NCI-H2196 (cell line): ENCODE measurements around the gene EEFSEC.

ENCODE experiments used
- DNase-seq: peaks from one replicate; lab custom pipeline; 2025; ENCODE audit not compliant: unreplicated experiment; lab: John Stamatoyannopoulos, UW

Gene EEFSEC

DNA sequence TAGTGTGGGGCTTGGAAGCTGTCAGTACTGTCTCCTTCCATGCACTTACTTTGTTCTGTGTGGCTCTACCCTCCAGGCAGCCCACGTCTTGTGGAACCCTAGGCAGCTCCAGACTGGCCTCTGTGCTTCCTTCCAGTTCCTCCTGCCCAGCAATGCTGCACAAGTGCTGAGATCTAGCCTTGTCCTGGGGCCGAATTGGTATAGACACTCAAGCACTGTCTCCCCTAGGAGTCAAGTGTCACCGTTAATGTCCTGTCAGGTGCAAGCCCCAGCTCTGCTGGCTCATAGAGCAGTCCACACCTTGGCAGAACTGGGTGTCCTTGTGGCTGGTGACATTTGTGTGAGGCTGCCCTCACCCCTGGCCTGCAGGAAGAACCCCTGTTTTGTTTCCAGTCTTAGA lies 130.1 kb downstream of the EEFSEC start:
- DNase-seq: no peak

DNA sequence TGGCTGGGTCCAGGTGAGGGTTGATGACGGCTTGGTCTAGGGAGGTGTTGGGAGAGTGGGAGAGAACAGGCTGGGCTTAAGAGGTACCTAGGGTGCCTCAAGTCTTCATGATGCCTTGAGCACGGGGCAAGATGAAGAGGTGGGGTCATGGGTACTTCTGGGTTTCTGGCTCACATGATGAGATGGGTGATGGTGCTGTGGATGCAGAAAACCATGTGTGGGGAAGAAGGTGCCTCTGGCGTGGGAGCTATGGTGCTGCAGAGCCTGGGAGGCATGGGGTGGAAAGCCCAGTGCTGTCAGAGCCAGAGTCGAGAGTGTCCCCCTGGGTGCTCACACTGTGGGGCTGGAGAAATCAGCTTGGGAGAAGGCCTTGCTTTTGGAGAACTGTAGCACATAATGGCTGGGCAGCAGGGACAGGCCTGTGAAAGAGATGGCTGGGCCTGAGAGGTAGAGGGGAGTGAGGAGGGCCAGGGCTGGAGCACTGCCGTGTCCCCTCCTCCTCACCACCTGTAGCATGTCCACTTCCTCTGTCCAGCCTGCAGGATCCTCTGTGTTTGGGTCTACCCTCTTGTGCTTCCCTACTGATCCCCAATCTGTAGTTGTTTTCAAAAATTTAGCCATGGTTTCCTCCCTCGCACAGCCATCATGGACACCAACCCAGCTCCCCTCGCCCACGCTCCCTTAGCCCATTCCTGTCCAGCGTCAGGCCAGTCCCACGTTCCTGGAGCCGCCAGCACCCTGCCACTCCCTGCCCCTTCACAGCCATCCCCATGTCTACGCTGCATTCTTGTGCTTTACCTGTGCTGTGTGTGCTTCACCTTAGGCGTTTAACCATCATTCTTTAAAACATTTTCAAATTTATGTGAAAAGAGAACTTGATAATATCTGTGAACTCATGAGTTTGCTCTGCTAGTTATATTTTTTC lies 132.0 kb downstream of the EEFSEC start:
- no peak for DNase-seq

DNA sequence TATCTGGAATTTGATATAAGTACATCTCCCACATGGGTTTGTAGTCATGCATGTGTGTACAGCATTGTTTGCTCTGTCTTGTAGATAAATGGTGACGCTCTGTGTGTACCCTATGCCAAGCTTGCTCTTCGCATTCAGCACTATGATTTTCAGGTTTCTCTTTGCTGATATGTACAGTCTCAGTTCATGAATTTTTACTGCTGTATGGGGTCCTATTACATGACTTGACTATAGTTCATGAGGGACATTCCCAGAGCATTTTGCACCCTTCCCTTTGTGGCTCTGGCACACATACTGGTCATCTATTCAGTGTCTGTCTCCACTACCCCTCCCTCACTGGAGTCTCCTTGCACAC lies 132.7 kb downstream of the EEFSEC start:
- DNase-seq: no peak

DNA sequence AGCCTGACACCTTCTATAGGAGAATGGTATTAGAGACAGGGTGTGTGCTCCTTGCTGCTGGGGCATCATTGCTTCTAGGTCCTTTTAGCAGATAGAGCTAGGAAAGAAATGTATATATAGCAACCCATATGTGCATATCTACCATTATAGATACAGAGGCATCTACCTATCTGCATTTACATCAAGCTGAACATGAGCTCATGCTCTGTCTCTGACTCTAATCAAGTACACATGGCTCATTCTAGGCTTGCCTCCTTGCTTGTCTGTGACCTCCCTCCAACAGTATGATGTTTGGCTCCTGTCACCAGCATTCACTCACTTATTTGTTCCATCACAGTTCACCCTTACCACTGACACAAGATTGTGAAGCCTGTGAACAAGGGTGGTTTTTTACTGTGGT lies 133.4 kb downstream of the EEFSEC start:
- DNase-seq: no peak

DNA sequence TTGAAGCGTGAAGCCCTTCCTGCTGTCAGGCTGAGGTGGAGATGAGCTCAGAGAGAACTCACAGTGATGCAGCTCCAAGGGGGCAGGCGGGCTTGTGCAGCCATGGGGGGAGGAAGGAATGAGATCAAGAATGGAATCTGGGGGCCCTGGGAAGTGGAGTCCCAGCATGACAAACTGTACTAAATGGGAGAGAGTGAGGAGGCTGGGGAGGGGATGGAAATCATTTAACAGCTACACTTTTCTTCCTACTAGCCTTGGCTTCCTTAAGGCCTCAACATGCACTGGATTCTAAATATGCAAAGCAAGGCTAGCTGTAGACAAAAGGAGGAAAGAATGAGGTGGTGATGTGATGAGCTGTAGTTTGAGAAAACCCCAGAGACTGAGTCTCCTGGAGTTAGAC lies 133.9 kb downstream of the EEFSEC start:
- DNase-seq: no peak

DNA sequence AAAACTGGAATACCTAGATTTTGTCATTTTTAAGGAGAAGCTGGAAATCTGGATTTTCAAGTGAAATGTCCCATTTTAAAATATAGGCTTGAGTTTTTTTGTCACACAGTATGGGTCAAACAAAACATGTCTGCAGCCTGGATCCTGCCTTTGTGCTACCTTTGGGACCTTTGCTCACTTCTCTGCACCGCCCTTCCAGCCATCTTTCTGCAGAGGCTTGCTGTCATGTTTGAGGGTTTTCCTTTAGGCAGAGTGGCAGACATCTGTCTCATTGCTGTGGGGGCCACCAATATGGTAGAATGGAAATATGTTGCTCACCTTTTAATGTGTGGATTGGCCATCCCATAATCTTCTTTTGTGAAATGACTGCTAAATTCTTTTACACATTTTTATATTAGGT lies 136.3 kb downstream of the EEFSEC start:
- no peak for DNase-seq

DNA sequence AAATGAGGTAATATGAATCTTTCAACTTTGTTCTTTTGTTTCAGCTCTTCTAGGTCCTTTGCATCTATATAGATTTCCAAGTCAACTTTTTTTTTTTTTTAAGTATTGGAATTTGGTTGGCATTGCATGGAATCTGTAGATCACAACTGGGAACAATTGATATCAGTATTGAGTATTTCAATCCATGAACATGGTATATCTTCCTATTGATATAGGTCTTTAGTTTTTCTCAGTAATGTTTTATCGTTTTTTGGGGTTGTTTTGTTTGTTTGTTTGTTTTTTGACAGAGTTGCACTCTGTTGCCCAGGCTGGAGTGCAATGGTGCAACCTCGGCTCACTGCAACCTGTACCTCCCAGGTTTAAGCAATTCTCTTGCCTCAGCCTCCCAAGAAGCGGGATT lies 137.2 kb downstream of the EEFSEC start:
- no peak for DNase-seq

DNA sequence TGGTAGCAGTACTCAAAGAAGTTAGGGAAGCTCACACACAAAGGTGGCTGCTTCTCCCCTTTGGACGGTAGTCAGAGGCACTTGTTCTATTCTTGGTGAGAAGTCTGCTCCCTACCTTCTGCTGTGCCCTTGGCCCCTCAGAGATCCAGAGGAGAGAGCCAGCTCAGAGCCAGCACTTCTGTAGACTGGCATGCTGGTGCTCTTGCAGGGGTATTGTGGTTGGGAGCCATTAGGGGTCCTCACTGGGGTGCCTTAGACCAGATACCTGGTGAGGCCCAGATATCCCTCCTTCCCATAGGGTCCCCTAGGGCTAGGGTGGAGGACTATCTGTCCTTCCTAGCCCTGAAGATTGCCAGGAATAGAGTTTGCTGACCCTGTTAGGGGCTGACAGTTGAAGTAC lies 140.6 kb downstream of the EEFSEC start:
- no peak for DNase-seq

DNA sequence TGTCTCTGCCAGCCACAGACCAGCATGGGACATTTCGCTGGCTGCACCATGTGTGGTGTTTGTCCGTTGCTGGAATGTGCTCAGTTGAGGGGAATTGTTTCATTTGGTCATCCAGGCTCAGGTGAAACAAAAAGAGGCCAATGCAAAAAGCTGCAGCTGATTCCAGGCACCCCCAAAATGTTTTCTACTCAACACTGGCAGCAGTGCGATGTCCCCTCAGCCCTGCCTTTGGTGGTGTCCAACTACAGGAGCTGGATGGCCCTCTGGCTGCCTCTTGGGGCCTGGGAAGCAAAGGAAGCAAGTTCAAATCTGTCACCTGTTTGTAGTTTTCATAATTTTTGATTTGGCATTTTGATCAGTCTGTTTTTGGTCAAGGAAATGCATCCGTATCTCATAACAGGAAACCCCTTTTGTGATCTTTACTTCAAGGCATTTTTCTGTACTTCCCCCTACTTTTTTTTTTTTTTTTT lies 141.8 kb downstream of the EEFSEC start:
- DNase-seq: no peak

DNA sequence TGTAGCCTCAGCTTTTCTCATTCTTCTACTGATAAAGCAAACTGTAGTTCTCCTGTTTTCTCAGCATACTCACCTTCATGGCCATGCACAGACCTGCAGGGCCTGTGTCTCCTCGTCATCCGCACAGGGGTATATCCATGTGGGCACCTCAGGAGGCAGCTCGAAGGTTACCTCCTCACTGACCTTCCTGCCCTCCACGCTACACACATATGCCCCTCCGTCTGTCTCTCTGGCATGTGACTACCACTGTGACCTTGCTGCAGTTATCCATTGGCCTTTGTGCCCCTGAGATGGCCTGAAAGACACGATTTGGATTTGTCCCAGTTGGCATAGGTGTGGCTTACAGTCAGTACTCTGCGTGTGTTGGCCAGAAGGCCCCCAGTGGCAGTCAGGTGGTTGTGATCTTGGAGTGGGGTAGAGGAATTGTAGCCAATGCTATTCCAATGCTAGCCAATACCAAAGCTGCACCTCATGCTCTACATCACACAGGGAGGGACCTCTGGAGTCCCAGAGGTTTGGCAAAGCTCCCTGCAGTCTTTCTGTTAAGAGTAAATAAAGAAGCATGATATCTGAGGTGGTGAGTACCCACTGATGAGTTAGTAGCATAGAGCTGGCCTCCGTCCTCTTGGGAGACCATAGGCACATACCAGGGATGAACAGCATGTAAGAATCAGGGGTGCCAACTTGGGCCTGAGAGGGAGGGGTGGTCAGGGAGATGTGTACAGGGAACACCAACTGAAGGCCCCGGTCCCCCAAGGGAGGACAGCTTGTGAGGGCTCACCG lies 143.4 kb downstream of the EEFSEC start:
- peak; percentile 41 for DNase-seq

DNA sequence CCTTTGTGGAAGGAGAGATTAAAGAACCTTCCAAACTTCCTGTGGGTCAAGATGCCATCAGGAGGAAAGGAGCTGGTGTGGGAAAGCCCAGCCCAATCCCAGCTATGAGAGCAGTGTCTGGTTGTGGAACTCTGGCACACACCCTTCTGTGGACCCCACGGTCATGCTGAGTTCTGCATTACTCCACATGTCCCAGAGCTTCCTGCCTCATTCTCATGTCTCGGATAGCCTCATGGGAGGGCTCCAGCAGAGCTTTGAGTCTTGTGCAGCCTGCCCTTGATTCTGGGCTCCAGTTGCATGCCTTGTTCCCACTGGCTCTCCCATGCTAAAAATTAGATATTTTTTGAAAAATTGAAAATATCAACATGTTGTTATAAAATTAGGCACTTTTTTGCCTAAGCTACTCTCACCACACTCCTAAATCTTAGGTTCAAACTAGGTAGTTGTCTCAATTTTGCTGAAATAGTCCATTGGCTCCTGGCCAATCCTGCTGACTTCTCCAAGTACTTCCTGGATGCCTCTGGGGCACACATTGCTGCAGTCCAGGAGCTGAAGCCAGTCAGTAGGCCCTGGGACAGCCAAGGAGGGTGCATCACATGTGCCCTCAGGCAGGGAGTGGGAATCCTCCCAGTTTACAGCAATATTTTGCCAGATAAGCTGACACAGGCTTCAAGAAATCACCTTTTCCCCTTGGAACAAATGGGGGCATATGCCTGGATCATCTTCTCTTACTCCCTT lies 144.3 kb downstream of the EEFSEC start:
- peak; percentile 67 for DNase-seq

DNA sequence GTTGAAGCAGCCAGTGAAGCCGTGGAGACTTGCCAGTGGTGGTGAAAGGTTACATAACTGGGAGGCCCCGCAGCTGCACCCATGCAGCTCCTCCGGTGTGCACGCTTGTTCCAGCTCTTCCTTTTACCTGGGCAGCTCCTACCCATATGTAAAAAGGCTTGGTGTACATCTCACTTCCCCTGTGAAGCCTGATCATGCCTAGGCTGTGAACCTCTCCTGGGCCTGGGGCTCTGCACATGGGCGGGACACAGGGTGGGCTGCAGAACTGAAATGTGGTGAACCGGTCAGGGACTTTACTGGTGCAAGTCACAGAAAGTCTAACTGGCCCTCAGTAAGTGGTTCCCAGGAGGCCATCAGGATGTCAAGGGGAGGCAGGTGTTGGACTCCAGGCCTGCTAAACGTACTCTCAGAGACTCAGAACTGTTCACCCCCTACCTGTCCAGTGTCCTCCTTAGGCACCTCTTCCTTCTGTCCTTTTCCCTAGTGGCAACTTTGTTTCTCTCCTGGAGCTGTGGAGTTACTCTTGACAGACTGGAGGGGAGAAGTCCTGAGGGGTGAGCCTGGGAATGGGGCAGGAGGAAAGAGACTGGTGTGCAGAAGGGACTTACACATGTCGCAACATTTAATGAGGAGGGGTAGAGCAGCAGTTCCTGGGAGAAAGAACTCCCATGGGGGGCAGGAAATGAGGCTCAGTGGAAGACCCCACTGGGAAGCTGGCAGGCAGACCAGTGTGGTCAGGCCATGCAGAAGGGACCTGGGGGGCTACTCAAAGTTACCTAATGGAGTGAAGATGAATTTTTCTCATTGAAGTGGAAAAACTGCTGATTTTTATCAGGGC lies 148.1 kb downstream of the EEFSEC start:
- DNase-seq: no peak

DNA sequence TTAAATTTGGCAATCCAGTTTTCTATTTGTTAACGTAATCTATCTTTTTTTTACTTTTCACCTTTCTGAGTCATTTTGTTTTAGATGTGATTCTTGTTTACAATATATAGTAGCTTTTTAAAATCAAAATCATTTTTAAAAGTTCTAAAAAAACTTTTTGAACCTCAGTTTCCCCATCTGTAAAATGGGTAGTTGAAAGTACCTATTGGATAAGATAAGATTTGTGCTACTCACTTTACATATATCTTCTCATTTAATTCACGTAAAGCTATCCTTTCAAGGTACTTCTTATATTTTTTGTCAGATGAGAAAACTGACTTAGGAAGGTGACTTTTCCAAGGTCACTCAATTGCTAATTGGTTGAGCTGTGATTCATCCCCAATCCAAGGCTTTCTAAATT lies 153.2 kb downstream of the EEFSEC start:
- DNase-seq: no peak

DNA sequence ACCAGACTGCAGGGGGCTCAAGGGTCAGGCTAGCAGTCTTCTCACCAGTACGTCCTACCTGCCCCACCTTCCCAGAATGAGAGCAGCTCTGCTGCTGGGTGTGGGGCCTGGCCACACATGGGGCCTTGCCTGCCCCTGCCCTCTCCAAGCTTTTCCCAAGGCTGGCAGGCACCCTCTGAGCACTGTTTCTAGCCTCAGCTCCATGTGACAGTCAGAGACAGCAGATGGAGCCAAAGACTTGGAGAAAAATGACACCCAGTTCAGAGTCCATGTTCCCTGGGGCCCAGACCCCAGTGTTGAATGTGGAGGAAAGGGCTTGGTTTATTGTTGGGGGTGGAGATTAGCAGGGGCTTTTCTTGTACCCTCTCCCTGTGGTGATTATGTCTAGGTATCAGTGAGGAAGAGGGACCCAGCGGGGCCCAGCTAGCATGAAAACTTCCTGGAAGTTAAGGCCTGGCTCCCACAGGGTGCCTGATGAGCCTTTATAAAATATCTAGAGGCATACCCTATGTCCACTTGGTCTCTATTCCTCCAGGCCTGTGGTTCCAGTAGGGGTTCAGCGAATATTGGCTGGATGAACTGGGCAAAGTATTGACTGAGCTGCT lies 153.8 kb downstream of the EEFSEC start:
- peak; percentile 43 for DNase-seq

DNA sequence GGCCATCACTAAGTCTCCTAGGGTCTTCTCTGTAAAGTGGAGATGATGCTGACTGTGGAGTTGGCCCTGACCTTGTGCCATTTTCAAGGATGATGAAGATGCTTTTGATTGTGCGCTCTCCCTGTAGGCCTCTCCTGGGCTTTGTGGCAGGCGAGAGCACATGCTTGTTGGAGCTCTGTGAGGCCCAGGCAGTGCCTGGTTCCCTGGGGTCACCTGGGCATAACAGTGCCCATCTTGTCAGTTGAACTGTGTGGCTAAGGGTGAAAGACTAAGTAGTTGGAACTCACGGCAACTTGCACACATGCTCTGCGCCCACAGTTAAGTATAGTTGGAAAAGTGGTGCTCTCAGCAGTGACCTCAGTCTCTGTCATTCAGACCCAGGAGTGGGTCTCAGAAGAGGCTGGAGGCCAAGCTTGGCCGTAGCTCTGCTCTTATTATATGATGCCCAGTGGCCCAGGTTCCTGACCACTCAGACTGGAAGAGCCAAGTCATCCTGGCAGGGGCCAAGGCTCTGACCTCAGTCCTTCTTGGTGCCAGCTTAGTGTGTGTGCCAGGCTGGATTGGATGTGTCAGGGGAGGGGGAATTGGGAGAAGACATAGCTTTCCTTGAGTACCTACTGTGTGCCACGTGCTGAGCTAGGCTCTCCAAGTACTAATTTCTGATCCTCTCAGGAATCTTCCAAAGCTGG lies 154.6 kb downstream of the EEFSEC start:
- no peak for DNase-seq

DNA sequence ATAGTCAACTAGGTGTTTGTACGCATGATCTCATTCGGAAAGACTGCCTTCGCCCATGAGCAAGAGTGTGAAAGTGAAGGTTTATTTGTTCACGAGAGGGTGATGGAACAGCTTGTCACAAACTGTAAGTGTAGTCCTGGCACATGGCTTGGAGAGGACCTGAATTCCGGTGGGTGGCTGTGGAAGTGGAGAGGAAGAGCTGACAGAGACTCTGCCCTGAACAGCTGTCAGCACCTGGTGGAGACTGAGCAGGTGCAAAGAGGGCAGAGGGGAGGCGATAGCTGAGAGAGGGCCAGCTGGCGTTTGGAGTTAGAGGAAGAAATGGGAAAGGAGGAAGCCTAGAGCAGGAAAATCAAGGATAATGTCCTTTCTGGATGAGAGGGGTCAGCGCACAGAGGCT lies 155.7 kb downstream of the EEFSEC start:
- DNase-seq: peak; percentile 62

DNA sequence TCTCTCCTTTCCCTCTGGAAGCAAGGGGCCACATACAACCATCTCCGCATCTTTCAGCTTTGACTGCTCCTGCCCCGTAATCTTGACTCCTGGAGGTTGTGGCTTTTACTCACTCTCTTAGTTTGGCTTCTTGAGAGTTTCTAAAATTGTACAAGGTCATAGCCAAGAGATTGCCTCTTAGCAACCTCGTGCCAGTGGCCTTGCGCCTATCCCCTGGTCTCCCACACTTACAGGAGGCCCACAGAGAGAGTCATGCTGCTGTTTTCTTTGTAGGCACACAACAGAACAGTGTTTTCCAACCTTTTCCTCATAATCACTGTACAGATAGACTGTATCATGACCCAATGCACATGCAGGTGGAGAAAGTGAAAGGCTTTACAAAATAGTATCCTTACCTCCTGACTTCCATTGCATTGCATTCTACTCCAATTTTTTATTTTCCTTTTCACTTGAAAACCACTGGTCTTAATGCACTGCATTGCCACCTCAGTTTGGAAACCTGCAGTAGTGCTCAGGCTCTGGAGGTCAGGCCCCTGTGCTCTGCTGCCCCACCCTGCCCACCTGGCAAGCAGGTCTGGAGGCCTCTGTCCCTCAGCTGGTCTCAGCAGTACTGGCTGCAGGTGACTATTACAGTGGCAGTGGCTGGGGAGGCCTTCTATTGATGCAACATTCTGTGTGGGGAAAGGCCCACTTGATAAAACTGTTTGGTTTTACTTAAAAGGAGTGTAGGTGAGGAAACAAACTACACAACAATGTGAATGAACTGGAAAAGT lies 157.2 kb downstream of the EEFSEC start:
- DNase-seq: no peak

DNA sequence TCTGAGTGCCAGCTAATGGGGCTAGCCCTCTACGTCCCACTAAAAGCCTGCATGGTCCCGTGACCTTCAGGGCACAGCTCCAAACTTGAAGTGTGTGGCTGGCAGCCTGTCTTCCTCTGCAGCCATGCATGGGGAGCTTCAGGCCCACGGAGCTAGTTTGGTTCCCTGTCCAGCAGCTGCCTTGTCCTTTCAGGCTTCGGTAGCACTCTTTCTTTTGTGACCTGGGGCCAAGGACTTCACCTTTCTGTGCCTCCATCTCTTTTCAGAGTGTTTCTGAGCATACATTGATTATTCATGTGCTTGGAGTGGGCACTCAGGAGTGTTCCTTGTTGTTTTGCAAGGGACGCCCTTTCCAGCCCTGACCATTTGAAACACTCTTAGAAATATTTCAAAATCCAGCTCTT lies 158.2 kb downstream of the EEFSEC start:
- DNase-seq: no peak

DNA sequence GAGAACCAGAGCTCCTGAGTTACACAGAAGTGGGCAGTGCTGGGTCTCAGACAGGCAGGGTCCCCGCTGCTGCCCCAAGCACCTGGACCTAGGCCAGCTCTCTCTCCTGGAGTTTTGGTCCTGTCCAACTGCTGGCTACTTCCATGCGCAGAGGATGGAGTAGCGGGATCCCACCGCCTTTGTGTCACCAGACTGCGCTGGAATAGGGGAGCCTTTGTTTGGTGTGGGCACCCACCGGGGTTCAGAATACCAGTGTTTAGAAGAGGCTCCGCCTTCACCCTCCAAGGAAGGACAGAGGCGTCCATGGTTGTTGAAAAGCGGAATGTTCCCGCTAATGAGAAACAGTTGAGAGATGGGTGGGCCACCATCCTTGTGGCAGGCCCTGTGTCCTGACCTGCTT lies 159.0 kb downstream of the EEFSEC start:
- DNase-seq: no peak
